Activated CD4-positive, CD25-positive, alpha-beta regulatory T cell treated with anti-CD3 and anti-CD28 coated beads, Interleukin-2, amount 50 U/mL, for 72 hours (primary cell): ENCODE measurements around the gene EXOC3.
"Not testable (repeated sequence)": the region's sequence is repeated elsewhere in the genome, so short reads cannot be mapped to it uniquely, and the experiment has no call there.

ENCODE experiments used
- DNase-seq: peaks from one replicate; pipeline ENCODE4 v3.0.0; 2021

EXOC3 gene

GRCh38 chr5:474840-475661 lies 32.1 kb downstream of the EXOC3 start:
- DNase-seq = no peak

- no peak for DNase-seq
Measured at GRCh38 chr5:475704-476101, 32.7 kb downstream of the EXOC3 start.

GRCh38 chr5:476102-476813 lies 33.3 kb downstream of the EXOC3 start:
- no peak for DNase-seq

- DNase-seq = no peak
Measured at GRCh38 chr5:476814-477175, 33.8 kb downstream of the EXOC3 start.

GRCh38 chr5:477247-477646 lies 34.3 kb downstream of the EXOC3 start:
- DNase-seq = no peak

GRCh38 chr5:477871-478270 lies 34.9 kb downstream of the EXOC3 start:
- no peak for DNase-seq

GRCh38 chr5:478369-478981 lies 35.5 kb downstream of the EXOC3 start:
- DNase-seq = no peak

- no peak for DNase-seq
Measured at GRCh38 chr5:478982-479535, 36.1 kb downstream of the EXOC3 start.

- DNase-seq = no peak
Measured at GRCh38 chr5:479566-480319, 36.8 kb downstream of the EXOC3 start.

GRCh38 chr5:481347-481746 lies 38.4 kb downstream of the EXOC3 start:
- no peak for DNase-seq

- no peak for DNase-seq
Measured at GRCh38 chr5:482021-482420, 39.0 kb downstream of the EXOC3 start.

GRCh38 chr5:482506-482905 lies 39.5 kb downstream of the EXOC3 start:
- no peak for DNase-seq

- no peak for DNase-seq
Measured at GRCh38 chr5:483011-483410, 40.0 kb downstream of the EXOC3 start.

GRCh38 chr5:483434-484140 lies 40.6 kb downstream of the EXOC3 start:
- DNase-seq = no peak

GRCh38 chr5:484556-484955 lies 41.6 kb downstream of the EXOC3 start:
- no peak for DNase-seq

GRCh38 chr5:485113-485945 lies 42.4 kb downstream of the EXOC3 start:
- no peak for DNase-seq

GRCh38 chr5:485946-486491 lies 43.0 kb downstream of the EXOC3 start:
- no peak for DNase-seq

GRCh38 chr5:486597-486996 lies 43.6 kb downstream of the EXOC3 start:
- DNase-seq = not testable (repeated sequence)

- no peak for DNase-seq
Measured at GRCh38 chr5:488241-488640, 45.3 kb downstream of the EXOC3 start.

- DNase-seq = no peak
Measured at GRCh38 chr5:488744-489688, 46.0 kb downstream of the EXOC3 start.
